B cell (primary cell): ENCODE data around the gene UCK1. TPM values are rescaled to one million over a fixed set of nuclear protein-coding genes. Genes with fewer than 3 reads are reported as not detected.
A peak's percentile ranks its signal among the peaks of the same experiment; 100 is the strongest.

Experiments
- ATAC-seq: fragments of 200-7000 bp; cut with Tn5 transposase; one replicate; pipeline ENCODE4 v1.10.0; 2021; ENCODE audit warnings: low read depth, mild to moderate bottlenecking, moderate number of reproducible peaks, moderate library complexity
- CTCF ChIA-PET: fragments of 350-600 bp; sonication (Branson Sonifier 250); formaldehyde crosslinking; loops from one replicate; lab custom pipeline; 2021; ENCODE audit warnings: antibody characterized with exemption, inconsistent platforms; lab: Charles Lee
- POLR2A ChIA-PET: fragments of 350-600 bp; sonication (Branson Sonifier 250); formaldehyde crosslinking; loops from one replicate; lab custom pipeline; 2021; ENCODE audit warnings: antibody characterized with exemption; lab: Charles Lee
- DNase-seq: peaks from one replicate; pipeline ENCODE4 v3.0.0; 2013
- H2AFZ ChIP-seq: 2 replicates; pipeline ENCODE4 v1.6.1; 2012; ENCODE audit warnings: mild to moderate bottlenecking, low read depth, low read length; ENCODE audit not compliant: insufficient read depth, poor library complexity, severe bottlenecking
- H3K27ac ChIP-seq, 2 donors: 1 replicate in 1 of 2; 2 replicates in 1 of 2; pipeline ENCODE4 v1.5.1; 2012 to 2013; ENCODE audit warnings: low read length in 2 of 2, mild to moderate bottlenecking in 2 of 2, moderate library complexity in 1 of 2
- H3K27me3 ChIP-seq, 4 experiments: fragments of 200-600 bp in 1 of 4; sonication (generic) in 1 of 4; replicated peaks in 1 of 4; 1 replicate in 2 of 4; 2 replicates in 2 of 4; pipeline versions ENCODE4 v1.6.1 to v1.7.0; 2013 to 2016; ENCODE audit warnings: low read length in 3 of 4, mild to moderate bottlenecking in 2 of 4, mixed read lengths in 1 of 4, moderate library complexity in 1 of 4; ENCODE audit not compliant: insufficient read depth in 4 of 4, control insufficient read depth in 3 of 4; ENCODE audit errors: control extremely low read depth in 1 of 4
- H3K36me3 ChIP-seq, 2 experiments: replicated peaks in 1 of 2; 1 replicate in 1 of 2; 2 replicates in 1 of 2; pipeline versions ENCODE4 v1.6.1 to v1.7.1; 2013; ENCODE audit warnings: low read length in 1 of 2; ENCODE audit not compliant: insufficient read depth in 2 of 2, control insufficient read depth in 1 of 2; ENCODE audit errors: control extremely low read depth in 1 of 2, extremely low read depth in 1 of 2
- H3K4me1 ChIP-seq, 2 donors: fragments of 200-600 bp in 1 of 2; sonication (generic) in 1 of 2; 1 replicate in 1 of 2; 2 replicates in 1 of 2; pipeline versions ENCODE4 v1.5.1 to v1.6.1; 2013 to 2017; ENCODE audit warnings: low read length in 2 of 2; ENCODE audit not compliant: control insufficient read depth in 2 of 2, insufficient read depth in 2 of 2
- H3K4me2 ChIP-seq: replicated peaks from 2 replicates; pipeline ENCODE3; 2012; ENCODE audit warnings: mild to moderate bottlenecking, low read depth, low read length; ENCODE audit not compliant: poor library complexity, severe bottlenecking
- H3K4me3 ChIP-seq, 5 experiments: fragments of 200-600 bp in 1 of 5; sonication (generic) in 1 of 5; 1 replicate in 3 of 5; 2 replicates in 2 of 5; pipeline versions ENCODE4 v1.5.1 to v1.7.0; 2011 to 2016; ENCODE audit warnings: low read length in 4 of 5, mild to moderate bottlenecking in 4 of 5, low read depth in 2 of 5, control low read depth in 1 of 5, moderate library complexity in 1 of 5; ENCODE audit not compliant: insufficient read depth in 1 of 5; ENCODE audit errors: control extremely low read depth in 1 of 5, extremely low read depth in 1 of 5
- H3K79me2 ChIP-seq: fragments of 200-600 bp; sonication (generic); one replicate; pipeline ENCODE4 v1.6.0; 2016; ENCODE audit warnings: low read length; ENCODE audit not compliant: control insufficient read depth, insufficient read depth
- H3K9ac ChIP-seq: fragments of 200-600 bp; sonication (generic); 2 replicates; pipeline ENCODE4 v1.6.1; 2017; ENCODE audit warnings: mild to moderate bottlenecking, low read length, moderate library complexity
- H3K9me3 ChIP-seq, 3 donors: one replicate each; pipeline versions ENCODE4 v1.6.1 to v1.7.1; 2013; ENCODE audit warnings: low read length in 2 of 3; ENCODE audit not compliant: control insufficient read depth in 2 of 3, insufficient read depth in 1 of 3; ENCODE audit errors: control extremely low read depth in 1 of 3
- H4K20me1 ChIP-seq: 2 replicates; pipeline ENCODE4 v1.6.0; 2012; ENCODE audit warnings: mild to moderate bottlenecking, low read length; ENCODE audit not compliant: insufficient read depth, control insufficient read depth, poor library complexity, severe bottlenecking
- H3K27ac Mint-ChIP-seq: one replicate; pipeline ENCODE4 v1.8.0; 2021; ENCODE audit warnings: mixed read lengths
- H3K27me3 Mint-ChIP-seq: one replicate; pipeline ENCODE4 v1.8.0; 2021; ENCODE audit warnings: mixed read lengths
- H3K4me1 Mint-ChIP-seq: one replicate; pipeline ENCODE4 v1.8.0; 2021; ENCODE audit warnings: mixed read lengths
- H3K4me3 Mint-ChIP-seq: one replicate; pipeline ENCODE4 v1.8.0; 2021; ENCODE audit warnings: mixed read lengths
- H3K9me3 Mint-ChIP-seq: one replicate; pipeline ENCODE4 v1.8.0; 2022; ENCODE audit warnings: mixed read lengths; ENCODE audit not compliant: insufficient read depth
- EZH2 ChIP-seq: IDR thresholded peaks from 2 replicates; pipeline ENCODE4 v1.6.1; 2012; ENCODE audit warnings: borderline replicate concordance, low read depth, mild to moderate bottlenecking, moderate library complexity, low read length; ENCODE audit not compliant: insufficient read depth, poor library complexity, severe bottlenecking
- WGBS: methylation state at CpG from one replicate; pipeline ENCODE4 v1.1.5; 2013; ENCODE audit warnings: missing lambda C conversion rate; ENCODE audit not compliant: insufficient coverage; 5-methylcytosine and 5-hydroxymethylcytosine counted together
- intact Hi-C: fragments of 100-400 bp; cut with micrococcal nuclease; formaldehyde crosslinking; loops from one replicate; pipeline ENCODE4 v1.10.0; 2022
- polyA plus RNA-seq: library from polyadenylated mRNA; depleted of rRNA; stranded (reverse); fragments of >200 nt; gene quantifications from 2 replicates; pipeline ENCODE4 v1.2.3, GENCODE V29; 2012
- total RNA-seq, 2 donors: library from RNA; stranded (reverse); fragments of 120-200 nt in 1 of 2; gene quantifications; 1 replicate in 1 of 2; 2 replicates in 1 of 2; pipeline versions ENCODE4 v1.2.3 to v1.2.4, GENCODE V29; 2013 to 2022
- TF ChIP-seq, protein P1 (sequence below): fragments of 200-600 bp; IDR thresholded peaks from one replicate; pipeline ENCODE4 v1.8.0; 2022; ENCODE audit warnings: antibody characterized with exemption, mild to moderate bottlenecking

The UCK1 gene
- total and polyA plus RNA-seq, 2 donors (not counting 1 experiment from before 2014, with no cell fraction given): 25.3 to 39.3 TPM

DNA sequence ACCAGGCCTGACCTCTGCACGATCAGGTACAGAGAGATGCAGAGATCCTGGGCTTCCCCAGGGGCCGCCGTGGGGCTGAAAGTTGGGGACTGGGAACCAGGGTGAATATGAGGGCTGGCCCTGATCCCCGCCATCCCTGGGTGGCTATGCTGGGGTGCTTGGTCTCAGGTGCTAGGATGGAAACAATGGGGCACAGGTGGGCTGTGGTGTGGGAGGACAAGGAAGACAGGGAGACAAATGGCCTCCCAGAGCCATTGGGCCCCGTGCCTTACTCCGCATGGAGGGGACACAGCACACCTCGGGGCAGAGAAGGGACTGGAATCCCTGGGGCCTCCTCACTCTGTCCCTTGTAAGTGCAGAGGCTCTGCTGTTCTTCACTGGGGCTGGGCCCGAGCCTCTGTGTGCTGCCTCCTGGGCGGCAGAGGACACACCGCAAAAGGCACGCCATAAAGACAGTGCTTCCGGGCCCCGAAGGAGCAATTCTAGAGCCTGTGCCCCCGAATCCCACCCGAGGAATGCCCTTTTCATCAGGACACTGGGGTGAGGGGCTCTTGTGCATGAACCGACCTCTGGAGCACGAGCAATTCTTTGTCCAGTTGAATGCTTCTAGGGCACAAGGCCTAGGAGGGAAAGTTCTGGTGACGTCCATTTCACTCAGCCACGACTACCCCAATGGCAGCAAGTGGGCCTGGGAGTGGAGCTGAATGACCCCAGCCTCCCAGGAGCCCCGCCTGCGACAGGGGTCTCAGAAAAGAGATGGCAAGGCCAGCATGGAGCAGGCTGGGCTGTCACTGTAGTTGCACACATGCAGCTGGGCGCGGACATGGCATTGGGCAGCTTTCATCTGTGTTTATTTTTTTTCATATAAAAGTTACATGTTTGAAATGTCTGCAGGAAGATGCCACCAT is 45.1 kb upstream of the UCK1 start:
- peaks cover 3 to 76% of the 10 kb centered on the region in 2 experiments for H3K36me3 ChIP-seq
- POLR2A ChIA-PET: no interaction called here
- peak; percentile 9 for DNase-seq
- no peaks in the 10 kb centered on the region for H3K9me3 ChIP-seq
- no peak overlapping the region for H2AFZ ChIP-seq
- no peak for ATAC-seq
- peaks cover 8% of the 10 kb centered on the region for H3K79me2 ChIP-seq
- H3K27me3 ChIP-seq: no peaks in the 10 kb centered on the region
- Mint-ChIP-seq H3K4me1 (peaks cover 24% of the 10 kb centered on the region), H3K4me3 (no peak overlapping the region), H3K9me3 (no peaks in the 10 kb centered on the region), H3K27me3 (no peaks in the 10 kb centered on the region), H3K27ac (peak overlapping the region; percentile 34)
- no peak overlapping the region for H3K9ac ChIP-seq
- no peak overlapping the region for H3K4me3 ChIP-seq
- no peak overlapping the region for H3K27ac ChIP-seq
- no peak overlapping the region for H3K4me2 ChIP-seq
- H4K20me1 ChIP-seq: peaks cover 5% of the 10 kb centered on the region
- CTCF ChIA-PET: no interaction called here
- TF ChIP-seq, protein P1, sequence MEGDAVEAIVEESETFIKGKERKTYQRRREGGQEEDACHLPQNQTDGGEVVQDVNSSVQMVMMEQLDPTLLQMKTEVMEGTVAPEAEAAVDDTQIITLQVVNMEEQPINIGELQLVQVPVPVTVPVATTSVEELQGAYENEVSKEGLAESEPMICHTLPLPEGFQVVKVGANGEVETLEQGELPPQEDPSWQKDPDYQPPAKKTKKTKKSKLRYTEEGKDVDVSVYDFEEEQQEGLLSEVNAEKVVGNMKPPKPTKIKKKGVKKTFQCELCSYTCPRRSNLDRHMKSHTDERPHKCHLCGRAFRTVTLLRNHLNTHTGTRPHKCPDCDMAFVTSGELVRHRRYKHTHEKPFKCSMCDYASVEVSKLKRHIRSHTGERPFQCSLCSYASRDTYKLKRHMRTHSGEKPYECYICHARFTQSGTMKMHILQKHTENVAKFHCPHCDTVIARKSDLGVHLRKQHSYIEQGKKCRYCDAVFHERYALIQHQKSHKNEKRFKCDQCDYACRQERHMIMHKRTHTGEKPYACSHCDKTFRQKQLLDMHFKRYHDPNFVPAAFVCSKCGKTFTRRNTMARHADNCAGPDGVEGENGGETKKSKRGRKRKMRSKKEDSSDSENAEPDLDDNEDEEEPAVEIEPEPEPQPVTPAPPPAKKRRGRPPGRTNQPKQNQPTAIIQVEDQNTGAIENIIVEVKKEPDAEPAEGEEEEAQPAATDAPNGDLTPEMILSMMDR: no peak
- TF ChIP-seq EZH2: no peak
- H3K4me1 ChIP-seq: peaks cover 19 to 27% of the 10 kb centered on the region in 2 donors
- WGBS: 98% methylated on average over 21 of the region's 23 CpGs
- intact Hi-C loops: loop anchor here (1.0 kb wide), 1 partner anchor 34 kb away; no protein-coding TSS in a partner anchor
